ENCODE results near the gene PEAR1. TPM values are rescaled to one million over a fixed set of nuclear protein-coding genes. Genes with fewer than 3 reads are reported as not detected.

Gene PEAR1
- polyA plus RNA-seq, 2 of the 4 experiments (the other 2 are of a cell fraction) = 1.7 to 5.0 TPM

DNA sequence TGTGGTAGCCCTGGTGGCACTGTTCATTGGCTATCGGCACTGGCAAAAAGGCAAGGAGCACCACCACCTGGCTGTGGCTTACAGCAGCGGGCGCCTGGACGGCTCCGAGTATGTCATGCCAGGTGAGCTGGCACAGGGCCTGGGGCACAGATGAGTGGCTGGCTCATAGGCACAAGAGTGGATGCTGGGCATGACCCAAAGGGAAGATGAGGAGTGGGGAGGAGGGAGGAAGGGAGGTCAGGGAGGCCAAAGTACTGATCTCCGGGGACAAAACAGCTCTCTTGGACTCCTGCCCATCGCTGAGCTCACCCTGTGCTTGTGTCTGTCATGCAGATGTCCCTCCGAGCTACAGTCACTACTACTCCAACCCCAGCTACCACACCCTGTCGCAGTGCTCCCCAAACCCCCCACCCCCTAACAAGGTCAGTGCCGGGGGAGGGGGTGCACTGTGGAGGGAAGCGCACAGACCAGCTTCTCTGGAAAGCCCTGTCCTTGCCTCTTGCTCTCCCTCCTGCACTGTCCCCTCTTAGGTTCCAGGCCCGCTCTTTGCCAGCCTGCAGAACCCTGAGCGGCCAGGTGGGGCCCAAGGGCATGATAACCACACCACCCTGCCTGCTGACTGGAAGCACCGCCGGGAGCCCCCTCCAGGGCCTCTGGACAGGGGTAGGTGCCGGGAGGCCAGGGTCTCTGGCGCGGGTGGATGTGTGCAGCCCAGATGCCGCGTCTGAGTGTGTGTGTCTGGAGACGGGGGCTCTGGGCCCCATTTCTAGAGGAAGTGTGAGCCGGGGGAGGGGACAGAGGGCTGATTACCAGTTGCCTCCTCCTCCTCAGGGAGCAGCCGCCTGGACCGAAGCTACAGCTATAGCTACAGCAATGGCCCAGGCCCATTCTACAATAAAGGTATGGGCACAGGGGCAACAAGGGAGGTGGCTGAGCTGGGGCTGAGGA lies 19.6 kb downstream of the PEAR1 start (continued):
- TF ChIP-seq, protein P1, sequence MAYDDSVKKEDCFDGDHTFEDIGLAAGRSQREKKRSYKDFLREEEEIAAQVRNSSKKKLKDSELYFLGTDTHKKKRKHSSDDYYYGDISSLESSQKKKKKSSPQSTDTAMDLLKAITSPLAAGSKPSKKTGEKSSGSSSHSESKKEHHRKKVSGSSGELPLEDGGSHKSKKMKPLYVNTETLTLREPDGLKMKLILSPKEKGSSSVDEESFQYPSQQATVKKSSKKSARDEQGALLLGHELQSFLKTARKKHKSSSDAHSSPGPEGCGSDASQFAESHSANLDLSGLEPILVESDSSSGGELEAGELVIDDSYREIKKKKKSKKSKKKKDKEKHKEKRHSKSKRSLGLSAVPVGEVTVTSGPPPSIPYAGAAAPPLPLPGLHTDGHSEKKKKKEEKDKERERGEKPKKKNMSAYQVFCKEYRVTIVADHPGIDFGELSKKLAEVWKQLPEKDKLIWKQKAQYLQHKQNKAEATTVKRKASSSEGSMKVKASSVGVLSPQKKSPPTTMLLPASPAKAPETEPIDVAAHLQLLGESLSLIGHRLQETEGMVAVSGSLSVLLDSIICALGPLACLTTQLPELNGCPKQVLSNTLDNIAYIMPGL (CRISPR knock-in tag; IDR thresholded peaks at IDR 0.05; ENCODE audit: borderline replicate concordance) = no peak
- no peak for TF ChIP-seq GATA3 (IDR thresholded peaks at IDR 0.05; ENCODE audit: borderline replicate concordance)
- no peak for TF ChIP-seq FOXS1 (CRISPR knock-in tag; IDR thresholded peaks at IDR 0.05)
- no peak for TF ChIP-seq ESRRA (IDR thresholded peaks at IDR 0.05; ENCODE audit: borderline replicate concordance, low read length)
- no peak for TF ChIP-seq EHF (CRISPR knock-in tag; IDR thresholded peaks at IDR 0.05)
- no peak for TF ChIP-seq PBX3 (IDR thresholded peaks at IDR 0.05)
- TF ChIP-seq TFCP2L1 (CRISPR knock-in tag; IDR thresholded peaks at IDR 0.05) = no peak

- no peak overlapping the region for H3K27ac ChIP-seq
- peaks cover 7% of the 10 kb centered on the region; the same call in 1 of the 3 replicates for H3K4me1 ChIP-seq
- no peak overlapping the region for H3K4me3 ChIP-seq
- TF ChIP-seq CHD4 (IDR thresholded peaks at IDR 0.05; ENCODE audit: borderline replicate concordance) (no peak), TFCP2L1 (CRISPR knock-in tag; IDR thresholded peaks at IDR 0.05) (no peak), FOSB (CRISPR knock-in tag; IDR thresholded peaks at IDR 0.05) (no peak), TP53 (CRISPR knock-in tag; IDR thresholded peaks at IDR 0.05) (no peak), MAX (IDR thresholded peaks at IDR 0.05) (no peak), RAD21 (conservative IDR thresholded peaks at IDR 0.05 in 1 of 2, IDR thresholded peaks at IDR 0.05 in 1 of 2) (no peak), ZFP36 (IDR thresholded peaks at IDR 0.05; ENCODE audit: borderline replicate concordance, partially characterized antibody) (no peak), ZNF302 (CRISPR knock-in tag; IDR thresholded peaks at IDR 0.05) (no peak), SMC3 (IDR thresholded peaks at IDR 0.05) (no peak), FOXS1 (CRISPR knock-in tag; IDR thresholded peaks at IDR 0.05) (no peak), EHF (CRISPR knock-in tag; IDR thresholded peaks at IDR 0.05) (no peak), ESRRA (IDR thresholded peaks at IDR 0.05; ENCODE audit: borderline replicate concordance, low read length) (no peak), E2F6 (IDR thresholded peaks at IDR 0.05; ENCODE audit: borderline replicate concordance, low read depth) (no peak), MAFK (IDR thresholded peaks at IDR 0.05; ENCODE audit: partially characterized antibody) (no peak), MAZ (IDR thresholded peaks at IDR 0.05; ENCODE audit: borderline replicate concordance, low read depth, low read length) (no peak)
- TF ChIP-seq, protein P1 (CRISPR knock-in tag; IDR thresholded peaks at IDR 0.05; ENCODE audit: borderline replicate concordance) = no peak
- no peaks in the 10 kb centered on the region for H3K9me3 ChIP-seq
- POLR2A ChIA-PET = no interaction called here
- CTCF ChIA-PET = interaction anchor here (0.7 to 6.7 kb wide), 10 partner anchors 9 to 225 kb away, joined by 3 to 102 read pairs (median 6); partner anchors contain the start of genes INSRR, NTRK1 and PEAR1
- no peak for ATAC-seq
- no peak for DNase-seq (ENCODE audit: low read depth in 1 of 2, low spot score in 1 of 2)
- FAIRE-seq = no peak
- no peak overlapping the region for H3K4me2 ChIP-seq
- 86% methylated on average over 13 of the region's 13 CpGs for WGBS (ENCODE audit: missing lambda C conversion rate)
These were observed 20.4 kb downstream of the PEAR1 start for GRCh38 chr1:156913809-156914387.

All from A549 (cell line).